ENCODE results near the gene ARHGAP22.

GRCh38 chr10:48557511-48558123, 47.3 kb downstream of the ARHGAP22 start:
- no peak for TF ChIP-seq GABPA (IDR thresholded peaks at IDR 0.05 in 1 of 2, conservative IDR thresholded peaks at IDR 0.05 in 1 of 2)
- no peak for TF ChIP-seq TAF1 (conservative IDR thresholded peaks at IDR 0.05)
- no peak for TF ChIP-seq RAD21 (IDR thresholded peaks at IDR 0.05)
- no peak for TF ChIP-seq ATF3 (IDR thresholded peaks at IDR 0.05)
- TF ChIP-seq ZBTB33 (IDR thresholded peaks at IDR 0.05), result no peak
- TF ChIP-seq YY1 (IDR thresholded peaks at IDR 0.05), result no peak
- TF ChIP-seq HNF4G (IDR thresholded peaks at IDR 0.05), result no peak
